ENCODE data around the gene WASF2.
"Not testable (repeated sequence)": the region's sequence is repeated elsewhere in the genome, so short reads cannot be mapped to it uniquely, and the experiment has no call there.

WASF2 gene

DNA sequence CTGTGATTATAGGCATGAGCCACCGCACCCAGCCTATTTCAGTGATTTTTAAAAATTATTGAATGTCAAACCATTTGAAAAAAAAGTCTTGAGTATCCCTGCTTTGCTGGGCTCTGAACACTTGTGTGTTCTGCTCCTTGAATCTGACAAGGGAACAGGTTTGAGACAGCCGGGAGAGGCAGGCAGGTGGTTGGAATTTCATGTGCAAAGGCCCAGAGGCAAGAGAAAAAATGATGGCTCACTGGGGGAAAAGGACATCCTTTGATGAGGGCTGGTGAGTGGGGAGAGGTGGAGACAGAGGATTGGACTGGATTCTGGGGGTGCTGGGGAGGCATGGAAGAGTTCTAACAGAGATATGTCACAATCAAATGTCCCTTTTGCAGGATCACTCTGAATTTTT lies 13.1 kb upstream of the WASF2 start:
- no peak overlapping the region for H3K27ac ChIP-seq (replicated peaks)
- DNase-seq (ENCODE audit: low read depth in 1 of 2, low spot score in 1 of 2), result no peak
- H3K4me3 ChIP-seq (replicated peaks; ENCODE audit: insufficient read depth, low read length), result no peak overlapping the region
- H3K27me3 ChIP-seq (ENCODE audit: insufficient read depth, poor library complexity, severe bottlenecking), result no peaks in the 10 kb centered on the region
- TF ChIP-seq REST (IDR thresholded peaks at IDR 0.05; ENCODE audit: insufficient replicate concordance, low read depth) (no peak), GABPA (IDR thresholded peaks at IDR 0.05; ENCODE audit: low read depth) (no peak), SPI1 (IDR thresholded peaks at IDR 0.05; ENCODE audit: borderline replicate concordance, low read depth) (no peak), POLR2AphosphoS5 (IDR thresholded peaks at IDR 0.05; ENCODE audit: low read depth) (no peak)
- TF ChIP-seq, protein P1, sequence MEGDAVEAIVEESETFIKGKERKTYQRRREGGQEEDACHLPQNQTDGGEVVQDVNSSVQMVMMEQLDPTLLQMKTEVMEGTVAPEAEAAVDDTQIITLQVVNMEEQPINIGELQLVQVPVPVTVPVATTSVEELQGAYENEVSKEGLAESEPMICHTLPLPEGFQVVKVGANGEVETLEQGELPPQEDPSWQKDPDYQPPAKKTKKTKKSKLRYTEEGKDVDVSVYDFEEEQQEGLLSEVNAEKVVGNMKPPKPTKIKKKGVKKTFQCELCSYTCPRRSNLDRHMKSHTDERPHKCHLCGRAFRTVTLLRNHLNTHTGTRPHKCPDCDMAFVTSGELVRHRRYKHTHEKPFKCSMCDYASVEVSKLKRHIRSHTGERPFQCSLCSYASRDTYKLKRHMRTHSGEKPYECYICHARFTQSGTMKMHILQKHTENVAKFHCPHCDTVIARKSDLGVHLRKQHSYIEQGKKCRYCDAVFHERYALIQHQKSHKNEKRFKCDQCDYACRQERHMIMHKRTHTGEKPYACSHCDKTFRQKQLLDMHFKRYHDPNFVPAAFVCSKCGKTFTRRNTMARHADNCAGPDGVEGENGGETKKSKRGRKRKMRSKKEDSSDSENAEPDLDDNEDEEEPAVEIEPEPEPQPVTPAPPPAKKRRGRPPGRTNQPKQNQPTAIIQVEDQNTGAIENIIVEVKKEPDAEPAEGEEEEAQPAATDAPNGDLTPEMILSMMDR (IDR thresholded peaks at IDR 0.05; ENCODE audit: insufficient read depth, low read length), result no peak

- H3K27me3 ChIP-seq (ENCODE audit: insufficient read depth, poor library complexity, severe bottlenecking); DNase-seq (ENCODE audit: low read depth in 1 of 2, low spot score in 1 of 2); H3K4me3 ChIP-seq (replicated peaks; ENCODE audit: insufficient read depth, low read length); H3K27ac ChIP-seq (replicated peaks): not testable (repeated sequence)
Observed at GRCh38 chr1:27501159-27501558, 11.2 kb upstream of the WASF2 start.

DNA sequence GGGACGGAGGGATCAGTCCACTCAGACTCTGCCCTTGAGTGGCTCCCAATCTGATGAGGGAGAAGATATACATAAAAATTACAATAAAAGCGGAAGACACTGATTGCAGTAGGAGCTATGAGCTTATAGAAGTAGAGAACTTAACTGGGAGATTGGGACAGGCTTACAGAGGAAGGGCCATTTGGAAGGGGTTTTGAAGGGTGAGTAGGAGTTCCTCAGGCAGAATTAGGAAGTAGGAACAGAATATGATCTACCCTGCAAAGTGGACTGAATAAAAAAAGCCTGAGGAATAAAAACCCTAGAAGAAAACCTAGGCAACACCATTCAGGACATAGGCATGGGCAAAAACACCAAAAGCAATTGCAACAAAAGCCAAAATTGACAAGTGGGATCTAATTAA lies 9.2 kb upstream of the WASF2 start:
- H3K4me3 ChIP-seq (replicated peaks; ENCODE audit: insufficient read depth, low read length), result no peak overlapping the region
- DNase-seq (ENCODE audit: low read depth in 1 of 2, low spot score in 1 of 2), result no peak
- no peaks in the 10 kb centered on the region for H3K27me3 ChIP-seq (ENCODE audit: insufficient read depth, poor library complexity, severe bottlenecking)
- no peak overlapping the region for H3K27ac ChIP-seq (replicated peaks)
- no peak for TF ChIP-seq REST (IDR thresholded peaks at IDR 0.05; ENCODE audit: insufficient replicate concordance, low read depth)
- no peak for TF ChIP-seq POLR2AphosphoS5 (IDR thresholded peaks at IDR 0.05; ENCODE audit: low read depth)
- TF ChIP-seq, protein P1 (IDR thresholded peaks at IDR 0.05; ENCODE audit: insufficient read depth, low read length), result no peak
- no peak for TF ChIP-seq GABPA (IDR thresholded peaks at IDR 0.05; ENCODE audit: low read depth)
- TF ChIP-seq SPI1 (IDR thresholded peaks at IDR 0.05; ENCODE audit: borderline replicate concordance, low read depth), result peak; percentile 7; the same call in 1 of the 2 replicates

GRCh38 chr1:27496604-27497155 lies 6.7 kb upstream of the WASF2 start:
- no peak for DNase-seq (ENCODE audit: low read depth in 1 of 2, low spot score in 1 of 2)
- Histone ChIP-seq H3K27ac (replicated peaks) (no peak overlapping the region), H3K4me3 (replicated peaks; ENCODE audit: insufficient read depth, low read length) (no peak overlapping the region), H3K27me3 (ENCODE audit: insufficient read depth, poor library complexity, severe bottlenecking) (no peaks in the 10 kb centered on the region)
- TF ChIP-seq GABPA (IDR thresholded peaks at IDR 0.05; ENCODE audit: low read depth), result no peak
- TF ChIP-seq POLR2AphosphoS5 (IDR thresholded peaks at IDR 0.05; ENCODE audit: low read depth), result no peak
- TF ChIP-seq REST (IDR thresholded peaks at IDR 0.05; ENCODE audit: insufficient replicate concordance, low read depth), result no peak
- no peak for TF ChIP-seq SPI1 (IDR thresholded peaks at IDR 0.05; ENCODE audit: borderline replicate concordance, low read depth)
- TF ChIP-seq, protein P1 (IDR thresholded peaks at IDR 0.05; ENCODE audit: insufficient read depth, low read length), result no peak
